ENCODE measurements around the gene PARP12. TPM values are rescaled to one million over a fixed set of nuclear protein-coding genes. Genes with fewer than 3 reads are reported as not detected.
"Not testable (repeated sequence)": the region's sequence is repeated elsewhere in the genome, so short reads cannot be mapped to it uniquely, and the experiment has no call there.

The PARP12 gene, protein sequence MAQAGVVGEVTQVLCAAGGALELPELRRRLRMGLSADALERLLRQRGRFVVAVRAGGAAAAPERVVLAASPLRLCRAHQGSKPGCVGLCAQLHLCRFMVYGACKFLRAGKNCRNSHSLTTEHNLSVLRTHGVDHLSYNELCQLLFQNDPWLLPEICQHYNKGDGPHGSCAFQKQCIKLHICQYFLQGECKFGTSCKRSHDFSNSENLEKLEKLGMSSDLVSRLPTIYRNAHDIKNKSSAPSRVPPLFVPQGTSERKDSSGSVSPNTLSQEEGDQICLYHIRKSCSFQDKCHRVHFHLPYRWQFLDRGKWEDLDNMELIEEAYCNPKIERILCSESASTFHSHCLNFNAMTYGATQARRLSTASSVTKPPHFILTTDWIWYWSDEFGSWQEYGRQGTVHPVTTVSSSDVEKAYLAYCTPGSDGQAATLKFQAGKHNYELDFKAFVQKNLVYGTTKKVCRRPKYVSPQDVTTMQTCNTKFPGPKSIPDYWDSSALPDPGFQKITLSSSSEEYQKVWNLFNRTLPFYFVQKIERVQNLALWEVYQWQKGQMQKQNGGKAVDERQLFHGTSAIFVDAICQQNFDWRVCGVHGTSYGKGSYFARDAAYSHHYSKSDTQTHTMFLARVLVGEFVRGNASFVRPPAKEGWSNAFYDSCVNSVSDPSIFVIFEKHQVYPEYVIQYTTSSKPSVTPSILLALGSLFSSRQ
- 10 to 100 TPM; 96.9 to 98.3 TPM for total RNA-seq

- ChIA-PET POLR2A (interaction anchor here (0.8 to 1.6 kb wide), 10 partner anchors 9 to 414 kb away, joined by 3 to 9 read pairs (median 4); partner anchors contain the start of gene KDM7A), CTCF (interaction anchor here (0.6 to 1.0 kb wide), 4 partner anchors 113 to 242 kb away, joined by 3 to 5 read pairs (median 4); no protein-coding TSS in a partner anchor)
- Mint-ChIP-seq H3K4me3 (peak within 1 kb of the TSS; percentile 92), H3K4me1 (ENCODE audit: low read depth) (peaks cover 48% of the 10 kb centered on the region), H3K9me3 (ENCODE audit: insufficient read depth) (peaks cover 19% of the 10 kb centered on the region), H3K27me3 (ENCODE audit: low read depth) (no peaks in the 10 kb centered on the region), H3K27ac (peak within 1 kb of the TSS; percentile 94), H3K36me3 (ENCODE audit: low read depth) (peaks cover 43% of the 10 kb centered on the region)
- ATAC-seq: peak; percentile 92
- DNase-seq: peak; percentile 94
Observed at GRCh38 chr7:140062528-140063299, at the start of gene PARP12. PARP12 (minus strand) TSS chr7:140062951; CDS start chr7:140062847, 104 bp downstream.

GRCh38 chr7:140108777-140109176, 46.0 kb upstream of the PARP12 start:
- POLR2A ChIA-PET: not testable (repeated sequence)
- peak; percentile 39 for DNase-seq

DNA sequence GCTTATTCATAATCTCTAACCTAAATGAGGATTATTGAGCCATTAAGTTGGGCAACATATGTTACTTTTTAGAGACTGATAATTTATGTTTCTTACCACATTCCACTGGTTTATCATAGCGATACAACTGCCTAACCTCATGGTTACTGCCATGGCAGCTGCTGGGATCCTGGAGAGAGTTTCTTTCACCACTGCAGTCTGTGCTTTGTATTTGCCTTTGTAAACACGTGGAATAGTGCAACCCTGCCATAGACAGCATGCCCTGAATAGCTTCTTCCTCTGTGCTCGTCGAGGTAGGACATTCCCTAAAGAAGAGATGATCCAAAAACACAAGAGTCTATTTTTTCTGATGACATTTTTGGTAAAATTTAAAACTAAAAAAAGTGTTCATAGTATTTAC, 33.7 kb upstream of the PARP12 start:
- Mint-ChIP-seq H3K27ac (no peak overlapping the region), H3K36me3 (ENCODE audit: low read depth) (peaks cover 37% of the 10 kb centered on the region), H3K4me1 (ENCODE audit: low read depth) (no peaks in the 10 kb centered on the region), H3K9me3 (ENCODE audit: insufficient read depth) (no peaks in the 10 kb centered on the region), H3K27me3 (ENCODE audit: low read depth) (no peaks in the 10 kb centered on the region), H3K4me3 (no peak overlapping the region)
- CTCF ChIA-PET: no interaction called here
- ATAC-seq: no peak
- DNase-seq: no peak
- POLR2A ChIA-PET: no interaction called here

More at GRCh38 chr7:140108777-140109176, 46.0 kb upstream of the PARP12 start:
- peaks cover 22% of the 10 kb centered on the region for H3K36me3 Mint-ChIP-seq (ENCODE audit: low read depth)
- ATAC-seq; H3K27me3 Mint-ChIP-seq (ENCODE audit: low read depth); CTCF ChIA-PET; H3K27ac Mint-ChIP-seq; H3K4me3 Mint-ChIP-seq; H3K9me3 Mint-ChIP-seq (ENCODE audit: insufficient read depth); H3K4me1 Mint-ChIP-seq (ENCODE audit: low read depth): not testable (repeated sequence)

- ChIA-PET CTCF (interaction anchor here (2.0 kb wide), 1 partner anchor 10 kb away, joined by 5 read pairs; no protein-coding TSS in a partner anchor), POLR2A (no interaction called here)
- H3K27me3 Mint-ChIP-seq (ENCODE audit: low read depth): no peaks in the 10 kb centered on the region
- DNase-seq: no peak
- no peaks in the 10 kb centered on the region for H3K4me1 Mint-ChIP-seq (ENCODE audit: low read depth)
- H3K36me3 Mint-ChIP-seq (ENCODE audit: low read depth): peaks cover 41% of the 10 kb centered on the region
- no peak overlapping the region for H3K27ac Mint-ChIP-seq
- no peak overlapping the region for H3K4me3 Mint-ChIP-seq
- H3K9me3 Mint-ChIP-seq (ENCODE audit: insufficient read depth): no peaks in the 10 kb centered on the region
- no peak for ATAC-seq
Observed at GRCh38 chr7:140093375-140093774, 30.6 kb upstream of the PARP12 start.

- no peak overlapping the region for H3K4me3 Mint-ChIP-seq
- no peaks in the 10 kb centered on the region for H3K9me3 Mint-ChIP-seq (ENCODE audit: insufficient read depth)
- ChIA-PET CTCF (interaction anchor here (1.0 to 1.6 kb wide), 2 partner anchors 13 to 220 kb away, joined by 4 to 5 read pairs; no protein-coding TSS in a partner anchor), POLR2A (interaction anchor here (1.0 kb wide), 1 partner anchor 23 kb away, joined by 3 read pairs; the partner anchor contains the start of gene PARP12)
- H3K27ac Mint-ChIP-seq: no peak overlapping the region
- H3K4me1 Mint-ChIP-seq (ENCODE audit: low read depth): peaks cover 27% of the 10 kb centered on the region
- DNase-seq (no peak), ATAC-seq (peak; percentile 34)
- no peaks in the 10 kb centered on the region for H3K27me3 Mint-ChIP-seq (ENCODE audit: low read depth)
- H3K36me3 Mint-ChIP-seq (ENCODE audit: low read depth): no peaks in the 10 kb centered on the region
Observed at GRCh38 chr7:140085447-140085846, 22.7 kb upstream of the PARP12 start.

DNA sequence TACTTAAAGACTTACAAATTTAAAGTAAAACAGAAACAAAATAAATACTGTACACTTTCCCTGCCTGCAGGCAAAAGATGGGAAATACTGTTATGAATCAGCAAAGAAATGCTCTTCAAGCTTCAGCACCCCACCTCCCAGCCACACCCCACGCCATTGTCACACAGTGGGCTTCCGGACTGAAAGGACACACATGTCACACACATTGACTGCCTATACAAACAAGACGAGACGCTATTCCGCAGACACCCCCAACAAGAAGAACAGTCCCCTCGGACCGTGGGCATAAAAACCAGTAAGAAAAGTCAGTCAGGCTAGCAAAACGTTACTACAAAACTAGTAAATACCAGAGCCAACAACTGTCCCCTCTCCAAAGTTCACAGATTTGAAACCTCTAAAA, 22.2 kb upstream of the PARP12 start:
- CTCF ChIA-PET: interaction anchor here (1.6 kb wide), 1 partner anchor 220 kb away, joined by 5 read pairs; no protein-coding TSS in a partner anchor
- peak; percentile 79 for ATAC-seq
- H3K9me3 Mint-ChIP-seq (ENCODE audit: insufficient read depth): no peaks in the 10 kb centered on the region
- peaks cover 27% of the 10 kb centered on the region for H3K4me1 Mint-ChIP-seq (ENCODE audit: low read depth)
- H3K4me3 Mint-ChIP-seq: peak overlapping the region; percentile 5
- POLR2A ChIA-PET: interaction anchor here (1.0 kb wide), 1 partner anchor 22 kb away, joined by 3 read pairs; the partner anchor contains the start of gene PARP12
- H3K36me3 Mint-ChIP-seq (ENCODE audit: low read depth): no peaks in the 10 kb centered on the region
- H3K27ac Mint-ChIP-seq: peak overlapping the region; percentile 29
- peaks cover 2% of the 10 kb centered on the region for H3K27me3 Mint-ChIP-seq (ENCODE audit: low read depth)
- DNase-seq: peak; percentile 64

GRCh38 chr7:140084142-140084655, 21.4 kb upstream of the PARP12 start:
- POLR2A ChIA-PET: interaction anchor here (0.6 to 1.0 kb wide), 3 partner anchors 21 to 1197 kb away, joined by 3 to 4 read pairs (median 3); partner anchors contain the start of gene PARP12
- DNase-seq (no peak), ATAC-seq (peak; percentile 38)
- peak overlapping the region; percentile 48 for H3K27ac Mint-ChIP-seq
- CTCF ChIA-PET: interaction anchor here (0.9 to 1.6 kb wide), 2 partner anchors 8 to 221 kb away, joined by 5 read pairs; no protein-coding TSS in a partner anchor
- no peaks in the 10 kb centered on the region for H3K36me3 Mint-ChIP-seq (ENCODE audit: low read depth)
- H3K4me1 Mint-ChIP-seq (ENCODE audit: low read depth): peaks cover 27% of the 10 kb centered on the region
- H3K4me3 Mint-ChIP-seq: no peak overlapping the region
- peaks cover 2% of the 10 kb centered on the region for H3K27me3 Mint-ChIP-seq (ENCODE audit: low read depth)
- H3K9me3 Mint-ChIP-seq (ENCODE audit: insufficient read depth): no peaks in the 10 kb centered on the region

DNA sequence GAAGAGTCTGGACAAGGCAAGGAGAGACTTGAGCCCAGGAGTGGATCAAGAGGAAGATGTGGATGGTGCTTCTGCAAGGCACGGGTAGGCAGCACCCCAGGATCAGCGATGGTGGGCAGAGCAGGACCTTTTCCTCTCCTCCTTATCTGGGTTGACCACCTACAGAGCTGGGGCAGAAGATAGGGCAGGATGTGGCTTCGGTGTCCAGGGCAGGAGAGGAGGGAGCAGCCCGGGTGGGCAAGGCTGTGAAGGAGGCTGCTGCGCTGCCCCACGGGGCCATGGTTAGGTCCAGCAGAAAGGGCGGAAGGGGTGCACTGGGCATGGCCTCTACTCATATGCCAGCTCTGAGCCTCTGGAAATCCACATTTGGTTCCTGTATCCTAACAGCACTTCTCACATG, 20.0 kb upstream of the PARP12 start:
- DNase-seq: no peak
- Mint-ChIP-seq H3K27me3 (ENCODE audit: low read depth) (peaks cover 2% of the 10 kb centered on the region), H3K4me1 (ENCODE audit: low read depth) (peaks cover 30% of the 10 kb centered on the region), H3K36me3 (ENCODE audit: low read depth) (no peaks in the 10 kb centered on the region), H3K9me3 (ENCODE audit: insufficient read depth) (no peaks in the 10 kb centered on the region), H3K4me3 (no peak overlapping the region), H3K27ac (peak overlapping the region; percentile 23)
- ChIA-PET CTCF (no interaction called here), POLR2A (no interaction called here)
- no peak for ATAC-seq

GRCh38 chr7:140081774-140082425, 19.1 kb upstream of the PARP12 start:
- Mint-ChIP-seq H3K9me3 (ENCODE audit: insufficient read depth) (no peaks in the 10 kb centered on the region), H3K27ac (no peak overlapping the region), H3K4me1 (ENCODE audit: low read depth) (peaks cover 28% of the 10 kb centered on the region), H3K4me3 (no peak overlapping the region), H3K36me3 (ENCODE audit: low read depth) (no peaks in the 10 kb centered on the region), H3K27me3 (ENCODE audit: low read depth) (peaks cover 2% of the 10 kb centered on the region)
- ChIA-PET POLR2A (no interaction called here), CTCF (no interaction called here)
- DNase-seq: no peak
- ATAC-seq: no peak

DNA sequence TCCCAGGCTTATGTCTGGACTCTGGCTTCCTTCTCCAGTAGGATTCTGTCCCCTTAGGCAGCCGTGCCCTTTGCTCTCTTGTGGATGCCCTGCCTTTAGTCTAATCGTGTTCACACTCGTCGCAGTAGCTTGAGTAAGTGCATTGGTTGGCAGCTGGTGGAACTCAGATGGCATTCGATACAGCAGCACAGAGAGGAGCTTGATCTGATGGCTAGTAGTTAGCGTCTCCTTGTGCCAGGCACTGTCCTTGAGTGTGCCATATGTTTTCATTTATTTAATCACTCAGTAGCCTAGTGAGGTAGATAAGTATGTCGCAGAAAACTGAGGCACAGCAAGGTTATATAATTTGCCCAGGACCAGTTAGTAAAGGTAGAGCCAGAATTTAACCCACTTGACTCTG, 18.2 kb upstream of the PARP12 start:
- Mint-ChIP-seq H3K4me3 (no peak overlapping the region), H3K36me3 (ENCODE audit: low read depth) (no peaks in the 10 kb centered on the region), H3K9me3 (ENCODE audit: insufficient read depth) (no peaks in the 10 kb centered on the region), H3K27ac (no peak overlapping the region), H3K27me3 (ENCODE audit: low read depth) (peaks cover 2% of the 10 kb centered on the region), H3K4me1 (ENCODE audit: low read depth) (peaks cover 27% of the 10 kb centered on the region)
- no peak for ATAC-seq
- CTCF ChIA-PET: no interaction called here
- POLR2A ChIA-PET: no interaction called here
- no peak for DNase-seq

- no peak overlapping the region for H3K27ac Mint-ChIP-seq
- H3K4me1 Mint-ChIP-seq (ENCODE audit: low read depth): peaks cover 16% of the 10 kb centered on the region
- ChIA-PET POLR2A (no interaction called here), CTCF (no interaction called here)
- ATAC-seq (no peak), DNase-seq (no peak)
- H3K27me3 Mint-ChIP-seq (ENCODE audit: low read depth): peaks cover 2% of the 10 kb centered on the region
- H3K36me3 Mint-ChIP-seq (ENCODE audit: low read depth): no peaks in the 10 kb centered on the region
- no peaks in the 10 kb centered on the region for H3K9me3 Mint-ChIP-seq (ENCODE audit: insufficient read depth)
- no peak overlapping the region for H3K4me3 Mint-ChIP-seq
Observed at GRCh38 chr7:140079121-140079536, 16.4 kb upstream of the PARP12 start.

All from activated CD8-positive, alpha-beta T cell treated with anti-CD3 and anti-CD28 coated beads, Interleukin-2, amount 10 ng/mL, durations not matched to agents 7 days and 5 days (primary cell).